Calu3 (cell line): ENCODE measurements around the gene CXXC5. TPM values are rescaled to one million over a fixed set of nuclear protein-coding genes. Genes with fewer than 3 reads are reported as not detected.

Source experiments
- BruUV-seq: library from RNA; stranded (reverse); fragments of 400-500 nt; replicated peaks from 2 replicates; lab custom pipeline; 2021; lab: Mats Ljungman, UMichigan
- CTCF ChIA-PET: fragments of 300-600 bp; sonication (Branson Sonifier 250); formaldehyde crosslinking; loops from one replicate; lab custom pipeline; 2022; ENCODE audit warnings: antibody characterized with exemption; lab: Charles Lee
- DNase-seq: peaks from one replicate; pipeline ENCODE4 v3.0.0; 2022
- H3K27ac Mint-ChIP-seq: one replicate; pipeline ENCODE4 v1.8.0; 2022; ENCODE audit warnings: mixed read lengths; ENCODE audit not compliant: unreplicated experiment
- H3K27me3 Mint-ChIP-seq: one replicate; pipeline ENCODE4 v1.8.0; 2022; ENCODE audit warnings: mixed read lengths; ENCODE audit not compliant: unreplicated experiment
- H3K36me3 Mint-ChIP-seq: one replicate; pipeline ENCODE4 v1.8.0; 2022; ENCODE audit warnings: mild to moderate bottlenecking, moderate library complexity, mixed read lengths; ENCODE audit not compliant: insufficient read depth, unreplicated experiment
- H3K4me1 Mint-ChIP-seq: one replicate; pipeline ENCODE4 v1.8.0; 2022; ENCODE audit warnings: mild to moderate bottlenecking, low read depth, mixed read lengths; ENCODE audit not compliant: unreplicated experiment
- H3K4me3 Mint-ChIP-seq: one replicate; pipeline ENCODE4 v1.8.0; 2022; ENCODE audit warnings: mild to moderate bottlenecking, low read depth, moderate library complexity, mixed read lengths; ENCODE audit not compliant: unreplicated experiment
- H3K9me3 Mint-ChIP-seq: one replicate; pipeline ENCODE4 v1.8.0; 2022; ENCODE audit warnings: low read depth, mixed read lengths; ENCODE audit not compliant: unreplicated experiment
- CTCF ChIP-seq: fragments of 200-600 bp; IDR thresholded peaks from one replicate; pipeline ENCODE4 v1.8.0; 2022; ENCODE audit warnings: antibody characterized with exemption; ENCODE audit not compliant: unreplicated experiment
- intact Hi-C: fragments of 100-400 bp; cut with micrococcal nuclease; formaldehyde crosslinking; loops from one replicate; pipeline ENCODE4 v1.10.0; 2022; ENCODE audit not compliant: unreplicated experiment
- total RNA-seq: library from RNA; stranded (reverse); gene quantifications from 2 replicates; pipeline ENCODE4 v1.2.3, GENCODE V29; 2022

The CXXC5 gene
- total RNA-seq, 1 experiment from 2014 or later = 69.1 TPM

- no peak for TF ChIP-seq CTCF
- Mint-ChIP-seq H3K27ac (peak overlapping the region; percentile 72), H3K27me3 (no peaks in the 10 kb centered on the region), H3K9me3 (no peaks in the 10 kb centered on the region), H3K36me3 (peaks cover 42% of the 10 kb centered on the region), H3K4me3 (peak overlapping the region; percentile 63), H3K4me1 (peaks cover 44% of the 10 kb centered on the region)
- DNase-seq = peak; percentile 69
- BruUV-seq = no TSS peak
- CTCF ChIA-PET = interaction anchor here (0.7 to 1.8 kb wide), 3 partner anchors 9 to 61 kb away, joined by 3 to 6 read pairs (median 5); no protein-coding TSS in a partner anchor
- intact Hi-C loops = loop anchor here (5.0 kb wide), 1 partner anchor 70 kb away; no protein-coding TSS in a partner anchor
Measured at GRCh38 chr5:139696894-139697658, 48.9 kb downstream of the CXXC5 start.

- intact Hi-C loops = loop anchor here (5.0 kb wide), 1 partner anchor 69 kb away; no protein-coding TSS in a partner anchor
- TF ChIP-seq CTCF = no peak
- no peaks in the 10 kb centered on the region for H3K27me3 Mint-ChIP-seq
- H3K36me3 Mint-ChIP-seq = peaks cover 42% of the 10 kb centered on the region
- CTCF ChIA-PET = interaction anchor here (0.9 kb wide), 1 partner anchor 127 kb away, joined by 3 read pairs; no protein-coding TSS in a partner anchor
- peaks cover 49% of the 10 kb centered on the region for H3K4me1 Mint-ChIP-seq
- DNase-seq = peak; percentile 77
- no peaks in the 10 kb centered on the region for H3K9me3 Mint-ChIP-seq
- no TSS peak for BruUV-seq
- no peak overlapping the region for H3K27ac Mint-ChIP-seq
- no peak overlapping the region for H3K4me3 Mint-ChIP-seq
Measured at GRCh38 chr5:139698490-139699146, 50.5 kb downstream of the CXXC5 start.

- Mint-ChIP-seq H3K27ac (no peak overlapping the region), H3K9me3 (no peaks in the 10 kb centered on the region), H3K4me3 (no peak overlapping the region), H3K36me3 (peaks cover 42% of the 10 kb centered on the region), H3K27me3 (no peaks in the 10 kb centered on the region), H3K4me1 (peaks cover 49% of the 10 kb centered on the region)
- intact Hi-C loops = loop anchor here (5.0 kb wide), 1 partner anchor 68 kb away; no protein-coding TSS in a partner anchor
- no peak for TF ChIP-seq CTCF
- no TSS peak for BruUV-seq
- DNase-seq = no peak
- CTCF ChIA-PET = interaction anchor here (2.4 kb wide), 1 partner anchor 66 kb away, joined by 8 read pairs; no protein-coding TSS in a partner anchor
Measured at GRCh38 chr5:139699351-139699750, 51.2 kb downstream of the CXXC5 start.

GRCh38 chr5:139700711-139701055 is 52.5 kb downstream of the CXXC5 start:
- CTCF ChIA-PET = interaction anchor here (0.7 to 2.4 kb wide), 4 partner anchors 64 to 67 kb away, joined by 3 to 8 read pairs (median 4); no protein-coding TSS in a partner anchor
- intact Hi-C loops = no loop called here
- no peak for TF ChIP-seq CTCF

More at GRCh38 chr5:139700711-139701055, 52.5 kb downstream of the CXXC5 start:
- Mint-ChIP-seq H3K4me1 (peaks cover 49% of the 10 kb centered on the region), H3K27ac (no peak overlapping the region), H3K4me3 (peak overlapping the region; percentile 1), H3K36me3 (peaks cover 39% of the 10 kb centered on the region), H3K9me3 (no peaks in the 10 kb centered on the region), H3K27me3 (no peaks in the 10 kb centered on the region)
- BruUV-seq = no TSS peak
- no peak for DNase-seq
